Astrocyte (in vitro differentiated cells and primary cell): Measurements from ENCODE around the gene FHOD1.

Experiments
- EZH2 ChIP-seq: IDR thresholded peaks from 2 replicates; pipeline ENCODE4 v1.6.1; 2012; ENCODE audit warnings: mild to moderate bottlenecking, low read length, inconsistent platforms; ENCODE audit not compliant: insufficient read depth
- TF ChIP-seq, protein P1 (sequence below): IDR thresholded peaks from 2 replicates; pipeline ENCODE4 v1.5.1; 2011; ENCODE audit warnings: low read depth, mild to moderate bottlenecking, inconsistent platforms, low read length, moderate library complexity; ENCODE audit not compliant: insufficient read depth

DNA sequence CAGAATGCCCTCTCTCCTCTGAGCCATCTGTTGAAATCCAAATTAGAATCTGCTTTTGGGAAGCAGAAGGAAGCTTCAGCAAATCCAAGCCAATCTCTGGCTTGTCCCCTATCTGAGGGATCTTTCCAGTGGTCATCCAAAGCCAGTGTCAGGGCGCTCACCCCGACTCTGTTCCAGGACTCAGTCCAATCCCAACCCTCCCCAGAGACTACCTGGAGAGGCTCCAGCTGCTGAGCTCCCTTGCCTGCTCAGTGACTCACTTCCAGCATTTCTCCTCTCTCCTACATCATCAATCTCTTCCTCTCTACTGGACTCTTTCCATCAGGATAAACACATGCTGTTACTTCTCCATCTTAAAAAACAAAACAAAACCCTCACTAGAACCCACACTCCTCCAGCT is 65.9 kb downstream of the FHOD1 start:
- TF ChIP-seq, protein P1, sequence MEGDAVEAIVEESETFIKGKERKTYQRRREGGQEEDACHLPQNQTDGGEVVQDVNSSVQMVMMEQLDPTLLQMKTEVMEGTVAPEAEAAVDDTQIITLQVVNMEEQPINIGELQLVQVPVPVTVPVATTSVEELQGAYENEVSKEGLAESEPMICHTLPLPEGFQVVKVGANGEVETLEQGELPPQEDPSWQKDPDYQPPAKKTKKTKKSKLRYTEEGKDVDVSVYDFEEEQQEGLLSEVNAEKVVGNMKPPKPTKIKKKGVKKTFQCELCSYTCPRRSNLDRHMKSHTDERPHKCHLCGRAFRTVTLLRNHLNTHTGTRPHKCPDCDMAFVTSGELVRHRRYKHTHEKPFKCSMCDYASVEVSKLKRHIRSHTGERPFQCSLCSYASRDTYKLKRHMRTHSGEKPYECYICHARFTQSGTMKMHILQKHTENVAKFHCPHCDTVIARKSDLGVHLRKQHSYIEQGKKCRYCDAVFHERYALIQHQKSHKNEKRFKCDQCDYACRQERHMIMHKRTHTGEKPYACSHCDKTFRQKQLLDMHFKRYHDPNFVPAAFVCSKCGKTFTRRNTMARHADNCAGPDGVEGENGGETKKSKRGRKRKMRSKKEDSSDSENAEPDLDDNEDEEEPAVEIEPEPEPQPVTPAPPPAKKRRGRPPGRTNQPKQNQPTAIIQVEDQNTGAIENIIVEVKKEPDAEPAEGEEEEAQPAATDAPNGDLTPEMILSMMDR, result no peak
- TF ChIP-seq EZH2, result no peak
